NCI-H345 (cell line): ENCODE measurements around the gene RNF115.
"Not testable (repeated sequence)": the region's sequence is repeated elsewhere in the genome, so short reads cannot be mapped to it uniquely, and the experiment has no call there.

Source experiments
- DNase-seq: peaks from one replicate; lab custom pipeline; 2025; lab: John Stamatoyannopoulos, UW

The RNF115 gene

GRCh38 chr1:145777357-145778145, 46.3 kb downstream of the RNF115 start:
- no peak for DNase-seq

GRCh38 chr1:145773423-145773822, 50.5 kb downstream of the RNF115 start:
- DNase-seq, result no peak

GRCh38 chr1:145771056-145771455, 52.8 kb downstream of the RNF115 start:
- DNase-seq, result no peak

- not testable (repeated sequence) for DNase-seq
These were observed 55.9 kb downstream of the RNF115 start for GRCh38 chr1:145768004-145768403.

GRCh38 chr1:145766926-145767325, 57.0 kb downstream of the RNF115 start:
- not testable (repeated sequence) for DNase-seq

- not testable (repeated sequence) for DNase-seq
These were observed 58.1 kb downstream of the RNF115 start for GRCh38 chr1:145765585-145766360.

GRCh38 chr1:145765127-145765526, 58.8 kb downstream of the RNF115 start:
- DNase-seq, result not testable (repeated sequence)

GRCh38 chr1:145764231-145764940, 59.5 kb downstream of the RNF115 start:
- DNase-seq, result not testable (repeated sequence)

- DNase-seq, result not testable (repeated sequence)
These were observed 61.9 kb downstream of the RNF115 start for GRCh38 chr1:145762001-145762400.

- not testable (repeated sequence) for DNase-seq
These were observed 62.4 kb downstream of the RNF115 start for GRCh38 chr1:145761498-145761897.

GRCh38 chr1:145760395-145760949, 63.4 kb downstream of the RNF115 start:
- not testable (repeated sequence) for DNase-seq

- DNase-seq, result no peak
These were observed 64.2 kb downstream of the RNF115 start for GRCh38 chr1:145759721-145760120.

GRCh38 chr1:145758575-145758974, 65.3 kb downstream of the RNF115 start:
- no peak for DNase-seq

GRCh38 chr1:145758116-145758515, 65.8 kb downstream of the RNF115 start:
- DNase-seq, result no peak

- no peak for DNase-seq
These were observed 66.5 kb downstream of the RNF115 start for GRCh38 chr1:145757420-145757819.

- DNase-seq, result no peak
These were observed 72.3 kb downstream of the RNF115 start for GRCh38 chr1:145751491-145752037.

GRCh38 chr1:145750426-145750825, 73.5 kb downstream of the RNF115 start:
- no peak for DNase-seq

- no peak for DNase-seq
These were observed 76.3 kb downstream of the RNF115 start for GRCh38 chr1:145747398-145748247.

GRCh38 chr1:145740269-145740668, 83.6 kb downstream of the RNF115 start:
- DNase-seq, result no peak

GRCh38 chr1:145736191-145736590, 87.7 kb downstream of the RNF115 start:
- DNase-seq, result no peak

GRCh38 chr1:145730900-145731299, 93.0 kb downstream of the RNF115 start:
- DNase-seq, result peak; percentile 9
